Muscle of back (tissue), 11 donors: ENCODE data around the gene DPPA2. TPM values are rescaled to one million over a fixed set of nuclear protein-coding genes. Genes with fewer than 3 reads are reported as not detected.

Experiments
- DNase-seq, 3 donors: peaks; one replicate each; pipeline versions ENCODE4 v3.0.0 to v3.0.0-alpha.2; 2013
- polyA plus RNA-seq, 10 donors: library from polyadenylated mRNA; unstranded; fragments of 120-200 nt; gene quantifications; one replicate each; pipeline ENCODE4 v1.2.1, GENCODE V29; 2013; ENCODE audit not compliant: insufficient read length in 10 of 10

The DPPA2 gene
- polyA plus RNA-seq, 10 donors: not detected

DNA sequence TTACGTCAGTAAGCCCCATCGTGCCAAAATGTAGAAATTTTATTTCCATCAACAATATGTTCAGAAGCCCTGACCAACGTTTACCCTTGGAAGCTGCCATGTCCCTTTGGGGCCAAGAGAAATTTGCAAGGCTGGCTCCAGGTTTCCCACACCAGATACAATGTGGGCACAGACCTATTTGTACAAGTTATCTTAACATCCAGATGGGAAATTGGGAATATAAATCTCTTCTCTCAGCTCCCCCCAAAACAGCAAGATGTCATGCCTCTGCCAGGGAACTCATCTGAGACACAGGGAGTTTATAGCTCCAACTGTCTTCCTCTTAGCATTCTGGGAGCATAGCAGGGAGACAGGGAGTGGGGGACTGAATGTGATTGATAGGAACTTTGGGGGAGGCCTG lies 9.3 kb upstream of the DPPA2 start:
- DNase-seq: no peak

DNA sequence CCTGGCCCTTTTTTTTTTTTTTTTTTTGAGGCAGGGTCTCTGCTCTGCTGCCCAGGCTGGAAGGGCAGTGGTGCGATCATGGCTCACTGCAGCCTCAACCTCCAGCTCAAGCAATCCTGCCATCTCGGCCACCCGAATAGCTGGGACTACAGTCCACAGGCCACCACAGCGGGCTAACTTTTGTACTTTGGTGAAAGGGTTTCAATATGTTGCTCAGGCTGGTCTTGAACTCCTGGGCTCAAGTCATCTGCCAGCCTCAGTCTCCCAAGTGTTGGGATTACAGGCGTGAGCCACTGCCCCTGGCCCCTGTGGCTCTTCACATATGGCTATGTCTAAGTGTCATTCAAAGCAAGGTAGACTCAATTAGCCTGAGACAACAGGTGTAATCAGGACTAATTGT lies 8.8 kb upstream of the DPPA2 start:
- DNase-seq: no peak

DNA sequence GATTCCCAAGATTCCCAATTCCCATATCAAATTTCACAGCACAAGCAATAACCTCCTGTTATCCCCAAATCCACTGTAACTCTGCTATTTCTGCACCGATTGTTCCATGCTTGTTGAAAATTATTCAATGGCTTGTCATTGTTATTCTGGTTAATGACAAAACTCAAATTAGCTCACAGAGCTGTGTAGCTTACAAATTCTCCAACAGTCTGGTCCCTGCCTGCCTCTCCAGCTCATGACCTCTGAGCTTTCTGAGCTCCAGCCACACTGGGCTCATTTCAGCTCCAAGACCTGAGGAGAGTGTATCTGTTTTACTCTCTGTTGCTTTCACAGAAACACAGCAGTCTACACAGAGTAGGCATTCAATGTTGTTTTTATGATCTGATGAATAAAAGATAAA lies 3.3 kb downstream of the DPPA2 start:
- no peak for DNase-seq

DNA sequence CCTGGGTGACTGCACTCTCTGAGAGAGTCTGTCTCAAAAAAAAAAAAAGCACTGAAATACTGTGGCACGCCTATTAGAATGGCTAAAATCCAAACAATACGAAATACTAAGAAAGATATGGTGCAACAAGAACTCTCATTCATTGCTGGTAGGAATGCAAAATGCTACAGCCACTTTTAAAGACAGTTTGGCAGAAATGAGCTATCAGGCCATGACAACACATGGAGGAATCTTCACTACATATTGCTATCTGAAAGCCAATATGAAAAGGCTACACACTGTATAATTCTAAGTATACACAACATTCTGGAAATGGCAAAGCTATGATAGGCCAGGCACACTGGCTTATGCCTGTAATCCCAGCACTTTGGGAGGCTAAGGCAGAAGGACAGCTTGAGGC lies 18.8 kb downstream of the DPPA2 start:
- no peak for DNase-seq

DNA sequence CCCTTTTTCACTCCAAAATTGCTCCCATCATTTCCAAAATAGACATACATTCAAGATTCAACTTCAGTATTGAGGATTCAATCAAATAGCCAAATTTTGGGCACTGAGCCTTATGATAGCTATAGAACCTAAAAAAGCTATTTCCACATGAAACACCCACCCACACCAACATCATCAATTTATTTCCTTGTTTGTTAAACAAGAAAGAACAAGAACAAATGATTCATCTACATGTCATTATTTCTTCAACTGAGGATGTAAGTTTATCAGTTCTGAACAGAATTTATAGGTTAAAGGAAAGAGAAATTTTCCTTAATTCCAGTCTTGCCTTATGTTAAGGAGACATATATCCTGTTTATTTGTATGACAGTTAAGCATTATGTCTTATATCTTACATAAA lies 32.2 kb downstream of the DPPA2 start:
- no peak for DNase-seq

DNA sequence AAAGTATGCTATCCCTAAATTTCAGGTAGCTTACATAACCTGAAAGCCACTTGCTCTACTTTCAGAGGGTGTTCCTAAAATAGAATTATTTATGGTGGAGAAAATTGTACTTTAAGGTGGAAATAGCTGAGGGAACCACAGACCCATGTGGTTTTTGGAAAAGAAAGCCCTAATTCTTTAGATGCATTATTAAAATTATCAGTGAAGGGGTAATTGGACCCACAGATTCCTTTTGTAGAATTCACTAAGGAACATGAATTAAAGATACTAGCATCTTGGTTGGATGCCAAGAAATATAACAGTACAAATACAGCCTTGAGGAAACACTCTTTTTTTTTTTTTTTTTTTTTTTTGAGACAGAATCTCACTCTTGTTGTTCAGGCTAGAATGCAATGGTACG lies 37.8 kb downstream of the DPPA2 start:
- DNase-seq: peak in 1 of 3 donors; percentile 17

DNA sequence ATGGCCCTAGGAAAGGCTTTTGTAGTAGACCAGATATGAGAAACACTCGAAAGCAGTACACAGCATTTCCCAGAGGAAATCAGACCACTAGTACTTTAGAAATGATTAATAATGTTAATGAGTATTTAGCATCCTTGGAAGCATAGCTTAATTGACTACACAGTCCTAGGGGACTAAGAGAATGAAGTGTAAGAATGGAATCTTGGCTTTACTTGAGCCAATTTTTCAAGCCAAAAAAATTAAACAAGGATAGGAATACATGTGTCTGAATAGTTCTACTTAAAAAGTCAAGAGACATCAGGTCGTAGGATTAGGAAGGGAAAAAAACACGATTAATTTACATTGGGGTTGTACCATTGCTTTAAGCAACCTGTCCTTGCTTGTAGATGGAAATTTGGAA lies 38.2 kb downstream of the DPPA2 start:
- DNase-seq: peak in 1 of 3 donors; percentile 33

DNA sequence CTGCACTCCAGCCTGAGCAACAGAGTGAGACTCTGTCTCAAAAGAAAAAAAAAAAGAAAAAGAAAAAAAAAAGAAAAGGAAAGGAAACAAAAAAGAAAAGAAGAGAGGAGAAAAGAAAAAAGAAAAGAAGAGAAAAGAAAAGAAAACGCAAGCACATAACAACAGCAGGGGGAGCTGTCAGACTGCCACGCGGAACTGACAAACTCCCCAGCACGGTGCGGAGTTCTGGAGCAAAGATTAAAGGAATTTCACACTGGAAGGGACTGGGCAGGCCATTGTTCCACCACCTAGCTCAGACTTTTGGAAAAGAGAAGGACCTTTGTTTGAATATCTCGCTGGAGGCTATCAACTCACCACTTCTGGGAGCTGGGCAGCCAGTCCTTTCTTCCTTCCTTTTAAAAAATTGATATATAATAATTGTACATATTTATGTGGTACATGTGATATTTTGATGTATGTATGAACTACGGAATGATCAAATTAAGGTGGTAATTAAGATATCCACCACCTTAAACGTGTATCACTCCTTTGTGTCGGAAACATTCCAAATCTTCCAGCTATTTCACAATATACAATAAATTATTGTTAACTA lies 40.5 kb downstream of the DPPA2 start:
- peak; percentile 23 to 70 (median 49) for DNase-seq

DNA sequence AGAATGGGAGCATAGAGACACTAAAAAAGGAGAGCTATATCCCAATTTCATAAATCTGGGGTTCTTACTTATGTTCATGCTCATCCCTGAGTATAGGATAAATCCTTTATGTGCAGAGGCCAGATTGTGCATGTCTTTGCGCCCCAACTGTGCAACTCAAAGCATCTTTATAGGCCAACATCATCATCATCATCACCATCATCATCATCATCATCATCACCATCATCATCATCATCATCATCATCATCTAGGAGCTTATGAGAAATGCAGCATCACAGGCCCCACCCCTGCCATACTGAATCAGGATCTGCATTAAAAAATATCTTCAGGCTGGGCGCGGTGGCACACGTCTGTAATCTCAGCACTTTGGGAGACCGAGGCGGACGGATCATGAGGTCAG lies 45.5 kb downstream of the DPPA2 start:
- DNase-seq: no peak

DNA sequence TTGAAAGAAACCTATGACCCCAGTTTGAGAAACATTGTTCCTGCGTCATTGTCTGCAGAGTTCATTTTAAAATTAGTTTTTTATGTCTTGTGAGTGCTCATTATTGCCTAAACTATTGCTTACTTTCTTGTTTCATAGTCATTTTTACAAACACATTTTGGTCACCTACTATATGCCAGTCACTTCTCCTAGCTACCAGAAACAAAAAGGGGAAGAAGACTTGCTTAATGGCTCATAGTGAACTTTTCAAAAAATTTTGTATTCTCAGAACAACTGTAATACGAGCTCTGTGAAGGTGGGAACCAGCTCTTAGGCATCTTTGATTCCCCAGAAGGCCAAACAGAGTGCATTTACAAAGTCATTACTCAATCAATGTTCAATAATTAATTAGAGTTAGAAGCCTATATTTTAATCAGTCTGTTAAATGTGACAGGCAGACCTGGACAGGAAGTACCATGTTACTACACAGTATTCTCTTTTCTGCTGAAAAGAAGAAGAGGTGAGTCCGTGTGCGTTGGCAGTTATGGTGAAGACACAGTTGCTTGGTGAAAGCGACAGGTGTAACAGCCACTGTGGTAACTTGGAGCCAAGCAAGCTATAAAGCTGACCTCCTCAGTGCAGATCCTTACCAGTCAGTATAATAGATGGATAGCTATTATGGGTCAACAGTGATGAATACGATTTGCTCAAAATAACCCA lies 46.6 kb downstream of the DPPA2 start:
- DNase-seq: no peak

DNA sequence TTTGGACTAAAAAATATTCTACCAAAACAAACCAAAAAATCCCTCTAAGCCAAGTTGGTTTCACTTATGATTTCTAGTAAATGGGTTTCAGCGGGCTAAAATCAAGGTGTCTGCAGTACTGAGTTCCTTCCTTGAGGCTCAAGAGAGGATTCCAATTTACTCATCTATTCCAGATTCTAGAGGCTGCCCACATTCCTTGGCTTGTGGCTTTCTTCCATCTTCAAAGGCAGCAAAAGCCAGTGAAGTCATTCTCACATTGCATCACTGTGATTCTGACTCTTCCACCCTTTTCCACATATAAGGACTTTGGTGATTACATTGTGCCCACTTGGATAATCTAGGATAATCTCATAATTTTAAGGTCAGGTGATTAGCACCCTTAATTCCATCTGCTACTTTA lies 48.1 kb downstream of the DPPA2 start:
- DNase-seq: no peak

DNA sequence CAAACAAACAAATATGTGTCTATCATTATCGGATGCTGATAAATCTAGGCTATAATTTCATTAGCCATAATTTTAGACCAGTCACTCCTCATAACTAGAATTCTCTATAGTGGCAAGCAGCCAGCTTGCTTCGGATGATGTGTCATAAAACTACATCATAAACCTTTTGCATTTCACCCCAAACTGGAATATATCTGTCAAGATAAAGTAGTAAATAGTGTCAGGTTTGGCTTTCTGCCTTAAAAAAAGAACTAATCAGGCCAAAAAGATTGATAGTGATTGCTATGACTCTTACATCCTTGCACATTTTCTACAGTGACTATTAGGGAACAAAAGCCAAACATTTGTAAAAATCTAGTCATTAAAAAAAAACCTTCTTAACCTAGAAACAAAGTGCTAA lies 51.0 kb downstream of the DPPA2 start:
- DNase-seq: peak in 1 of 3 donors; percentile 11

DNA sequence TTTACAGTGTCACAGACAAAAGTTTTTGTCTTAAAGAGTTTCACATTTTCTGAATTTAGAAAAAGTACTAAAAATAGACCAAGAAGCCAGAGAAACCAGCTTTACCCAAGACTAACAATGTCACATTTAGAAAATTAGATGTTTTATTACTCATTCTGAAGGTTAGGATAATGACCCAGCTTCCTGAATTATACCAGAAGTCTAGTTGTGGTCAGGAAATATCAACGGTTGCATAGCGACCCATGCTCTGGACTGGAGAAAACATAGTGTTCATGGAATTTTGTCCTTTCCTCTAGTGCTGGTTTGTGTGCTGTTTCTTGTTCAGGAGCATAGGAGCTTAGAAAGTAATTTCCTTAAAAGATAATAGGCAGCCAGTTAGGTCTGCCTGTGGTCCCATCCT lies 59.0 kb downstream of the DPPA2 start:
- peak; percentile 50 to 68 (median 58) for DNase-seq

DNA sequence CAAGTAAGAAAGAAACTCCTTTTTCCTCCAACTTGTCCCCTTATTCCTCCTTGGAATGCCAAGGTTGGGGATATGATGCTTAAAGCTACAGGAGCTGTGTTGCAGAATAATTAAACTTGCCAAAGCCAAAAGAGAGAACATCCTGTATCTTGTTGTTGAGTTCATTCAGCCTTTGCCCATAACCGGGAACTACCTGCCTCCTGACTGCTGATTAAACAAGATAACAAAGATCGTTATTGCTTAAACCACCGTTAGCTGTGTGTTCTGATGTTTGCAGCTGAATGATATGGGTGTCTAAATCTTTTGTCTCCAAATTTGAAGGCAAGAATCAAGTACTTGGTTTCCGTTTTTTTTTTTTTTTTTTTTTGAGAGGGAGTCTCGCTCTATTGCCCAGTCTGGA lies 61.5 kb downstream of the DPPA2 start:
- DNase-seq: no peak

DNA sequence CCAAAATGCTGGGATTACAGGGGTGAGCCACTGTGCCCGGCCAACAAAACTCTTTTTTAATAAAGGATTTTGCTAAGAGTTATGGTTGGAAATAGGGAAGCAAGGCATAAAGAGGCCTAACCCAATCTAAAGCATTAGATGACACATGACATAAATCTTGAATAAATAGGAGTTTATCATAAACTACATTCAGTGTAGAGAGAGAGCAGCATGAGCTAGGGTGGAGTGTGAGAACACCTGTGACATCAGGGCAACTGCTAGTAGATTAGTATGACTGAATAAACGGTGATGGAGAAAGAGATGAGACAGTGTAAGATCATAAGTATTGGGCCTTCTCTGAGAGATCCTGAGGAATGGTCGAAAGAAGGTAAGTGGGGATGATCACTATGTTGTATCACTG lies 63.7 kb downstream of the DPPA2 start:
- no peak for DNase-seq

Other genes starting within 250 kb of the DPPA2 start
- under 1 TPM in 1 of 10 donors, not detected in 9; 0.08 TPM for gene MORC1, start 198.4 kb downstream of the DPPA2 start, polyA plus RNA-seq
- gene C3orf85, start 179.8 kb downstream of the DPPA2 start, polyA plus RNA-seq: not detected
- gene DPPA4, start 21.0 kb upstream of the DPPA2 start, polyA plus RNA-seq: 1 to 10 TPM; 1.3 to 5.1 (median 2.4) TPM